Measurements from ENCODE around the gene PITPNM2.

DNA sequence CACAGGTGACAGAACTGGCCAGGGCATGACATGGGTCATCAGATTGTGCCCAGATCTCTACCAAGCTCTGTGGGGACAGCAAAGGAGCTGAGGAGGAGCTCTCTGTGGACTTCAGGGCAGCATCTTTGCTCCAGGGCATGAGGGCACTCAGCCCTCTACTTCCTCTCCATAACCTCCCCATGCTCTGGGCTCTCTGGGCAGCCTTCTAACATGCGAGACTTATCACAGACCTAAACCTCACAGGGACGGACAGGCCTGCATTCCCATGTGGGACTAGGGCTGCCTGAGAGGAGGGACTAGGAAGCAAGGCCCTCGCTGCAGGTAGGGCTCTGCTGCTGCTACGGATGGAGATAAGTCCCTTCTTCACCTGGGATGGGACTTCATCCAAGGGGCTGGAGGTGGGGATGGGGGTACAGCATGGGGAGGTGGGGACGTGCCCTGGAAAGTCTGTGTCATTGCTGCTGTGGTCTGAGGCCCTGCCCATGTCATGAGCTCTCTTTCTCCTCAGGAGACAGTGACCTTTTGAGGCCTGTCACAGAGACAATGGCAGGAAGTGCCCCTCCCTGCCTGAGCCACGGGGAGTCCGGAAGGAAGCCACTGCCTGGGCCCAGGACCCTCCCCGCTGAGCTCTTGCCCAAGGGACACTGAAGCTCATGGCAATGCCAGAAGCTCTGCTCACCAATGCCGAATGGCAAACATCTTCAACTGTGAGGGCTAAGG is 44.1 kb downstream of the PITPNM2 start:
- TF ChIP-seq, protein P1, sequence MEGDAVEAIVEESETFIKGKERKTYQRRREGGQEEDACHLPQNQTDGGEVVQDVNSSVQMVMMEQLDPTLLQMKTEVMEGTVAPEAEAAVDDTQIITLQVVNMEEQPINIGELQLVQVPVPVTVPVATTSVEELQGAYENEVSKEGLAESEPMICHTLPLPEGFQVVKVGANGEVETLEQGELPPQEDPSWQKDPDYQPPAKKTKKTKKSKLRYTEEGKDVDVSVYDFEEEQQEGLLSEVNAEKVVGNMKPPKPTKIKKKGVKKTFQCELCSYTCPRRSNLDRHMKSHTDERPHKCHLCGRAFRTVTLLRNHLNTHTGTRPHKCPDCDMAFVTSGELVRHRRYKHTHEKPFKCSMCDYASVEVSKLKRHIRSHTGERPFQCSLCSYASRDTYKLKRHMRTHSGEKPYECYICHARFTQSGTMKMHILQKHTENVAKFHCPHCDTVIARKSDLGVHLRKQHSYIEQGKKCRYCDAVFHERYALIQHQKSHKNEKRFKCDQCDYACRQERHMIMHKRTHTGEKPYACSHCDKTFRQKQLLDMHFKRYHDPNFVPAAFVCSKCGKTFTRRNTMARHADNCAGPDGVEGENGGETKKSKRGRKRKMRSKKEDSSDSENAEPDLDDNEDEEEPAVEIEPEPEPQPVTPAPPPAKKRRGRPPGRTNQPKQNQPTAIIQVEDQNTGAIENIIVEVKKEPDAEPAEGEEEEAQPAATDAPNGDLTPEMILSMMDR (IDR thresholded peaks at IDR 0.05): no peak
- TF ChIP-seq EZH2phosphoT487 (IDR thresholded peaks at IDR 0.05): no peak

Data from neural progenitor cell (in vitro differentiated cells).